Stimulated activated memory B cell treated with anti-CD40 and anti-IgM and Interleukin-4, amounts not matched to agents 10 μg/mL and 1 μg/mL and 100 μg/mL, for 72 hours (primary cell): Measurements from ENCODE around the gene HOXD8.

Source experiments
- ATAC-seq: fragments of 150-1000 bp; cut with Tn5 transposase; 2 replicates; pipeline ENCODE4 v1.10.0; 2021
- H3K27ac Mint-ChIP-seq: one replicate; pipeline ENCODE4 v1.8.0; 2022; ENCODE audit warnings: mild to moderate bottlenecking, mixed read lengths
- H3K27me3 Mint-ChIP-seq: one replicate; pipeline ENCODE4 v1.8.0; 2022; ENCODE audit warnings: mixed read lengths
- H3K36me3 Mint-ChIP-seq: one replicate; pipeline ENCODE4 v1.8.0; 2022; ENCODE audit warnings: mixed read lengths
- H3K4me1 Mint-ChIP-seq: one replicate; pipeline ENCODE4 v1.8.0; 2022; ENCODE audit warnings: mixed read lengths
- H3K4me3 Mint-ChIP-seq: one replicate; pipeline ENCODE4 v1.8.0; 2022; ENCODE audit warnings: mild to moderate bottlenecking, moderate library complexity, mixed read lengths
- H3K9me3 Mint-ChIP-seq: one replicate; pipeline ENCODE4 v1.8.0; 2022; ENCODE audit warnings: mixed read lengths

HOXD8 gene

DNA sequence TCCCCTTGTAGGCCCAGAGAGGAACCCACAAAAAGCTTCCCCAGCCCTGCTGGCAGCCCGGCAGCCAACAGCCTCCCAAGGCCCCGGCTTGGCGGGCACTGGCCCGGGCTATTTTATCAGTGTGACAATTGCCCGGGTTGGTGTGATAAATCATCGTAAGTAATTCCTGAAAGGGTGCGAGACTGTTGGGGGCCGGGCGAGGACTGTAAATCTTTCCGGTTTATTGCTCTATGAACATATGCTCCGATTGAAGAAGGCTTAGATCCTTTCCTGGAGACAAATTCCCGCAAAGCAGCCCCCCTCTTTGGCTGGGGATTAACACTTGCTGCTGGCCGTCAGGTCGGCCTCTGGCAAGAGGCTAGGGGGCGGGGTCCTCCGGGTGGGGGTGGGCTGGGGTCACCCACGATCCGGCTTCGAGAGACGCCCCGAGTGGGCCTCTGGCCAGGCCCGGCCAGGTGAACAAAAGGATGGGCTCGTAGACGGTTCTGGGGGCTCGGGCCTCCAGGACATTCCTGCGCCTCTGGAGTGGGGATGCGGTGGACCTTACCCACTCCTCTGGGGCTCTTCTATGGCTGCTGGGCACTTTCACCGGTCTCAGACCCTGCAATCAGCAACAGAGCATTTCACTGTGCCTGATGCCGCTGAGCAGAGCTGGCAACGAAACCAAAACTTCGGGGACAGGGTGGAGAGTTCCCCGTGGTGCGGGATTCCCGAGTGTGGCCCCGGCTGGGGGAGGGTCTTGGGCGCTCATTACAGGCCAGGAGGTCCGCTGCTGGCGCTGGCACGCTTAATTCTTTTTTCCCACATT is 29.6 kb downstream of the HOXD8 start:
- peaks cover 13% of the 10 kb centered on the region for H3K4me1 Mint-ChIP-seq
- peaks cover 93% of the 10 kb centered on the region for H3K27me3 Mint-ChIP-seq
- H3K9me3 Mint-ChIP-seq = no peaks in the 10 kb centered on the region
- H3K27ac Mint-ChIP-seq = no peak overlapping the region
- H3K4me3 Mint-ChIP-seq = no peak overlapping the region
- no peak for ATAC-seq
- H3K36me3 Mint-ChIP-seq = no peaks in the 10 kb centered on the region

DNA sequence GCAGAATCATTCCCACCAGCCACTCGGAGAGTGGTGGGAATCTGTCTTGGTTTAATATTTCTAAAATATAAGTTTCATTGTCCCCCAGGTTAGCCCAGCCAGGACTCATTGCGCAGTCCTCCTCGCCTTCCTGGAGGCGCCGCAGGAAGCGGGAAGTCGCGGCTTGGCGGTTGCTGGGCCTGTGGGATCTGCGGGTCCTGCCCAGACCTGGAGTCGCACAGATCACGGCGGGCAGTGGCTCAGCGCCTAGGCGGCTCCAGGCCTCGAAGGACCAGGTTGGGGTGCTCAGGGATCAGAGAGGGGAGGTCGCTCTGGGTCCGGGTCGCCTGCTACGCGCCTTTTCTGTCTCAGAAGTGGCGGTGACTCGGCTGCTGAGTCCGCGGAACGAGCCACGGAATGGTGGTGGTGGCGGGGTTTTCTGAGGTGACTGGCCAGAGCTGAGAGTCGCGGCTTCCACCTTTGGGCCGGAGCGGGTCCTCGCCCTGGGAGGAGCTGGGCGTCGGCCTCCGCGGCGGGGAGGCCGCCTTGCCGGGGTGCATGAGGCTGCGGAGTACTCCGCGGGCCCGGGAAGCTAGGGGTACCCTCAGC is 30.3 kb downstream of the HOXD8 start:
- Mint-ChIP-seq H3K4me1 (peaks cover 13% of the 10 kb centered on the region), H3K27me3 (peaks cover 93% of the 10 kb centered on the region), H3K4me3 (no peak overlapping the region), H3K9me3 (peaks cover 2% of the 10 kb centered on the region), H3K36me3 (no peaks in the 10 kb centered on the region), H3K27ac (no peak overlapping the region)
- no peak for ATAC-seq

DNA sequence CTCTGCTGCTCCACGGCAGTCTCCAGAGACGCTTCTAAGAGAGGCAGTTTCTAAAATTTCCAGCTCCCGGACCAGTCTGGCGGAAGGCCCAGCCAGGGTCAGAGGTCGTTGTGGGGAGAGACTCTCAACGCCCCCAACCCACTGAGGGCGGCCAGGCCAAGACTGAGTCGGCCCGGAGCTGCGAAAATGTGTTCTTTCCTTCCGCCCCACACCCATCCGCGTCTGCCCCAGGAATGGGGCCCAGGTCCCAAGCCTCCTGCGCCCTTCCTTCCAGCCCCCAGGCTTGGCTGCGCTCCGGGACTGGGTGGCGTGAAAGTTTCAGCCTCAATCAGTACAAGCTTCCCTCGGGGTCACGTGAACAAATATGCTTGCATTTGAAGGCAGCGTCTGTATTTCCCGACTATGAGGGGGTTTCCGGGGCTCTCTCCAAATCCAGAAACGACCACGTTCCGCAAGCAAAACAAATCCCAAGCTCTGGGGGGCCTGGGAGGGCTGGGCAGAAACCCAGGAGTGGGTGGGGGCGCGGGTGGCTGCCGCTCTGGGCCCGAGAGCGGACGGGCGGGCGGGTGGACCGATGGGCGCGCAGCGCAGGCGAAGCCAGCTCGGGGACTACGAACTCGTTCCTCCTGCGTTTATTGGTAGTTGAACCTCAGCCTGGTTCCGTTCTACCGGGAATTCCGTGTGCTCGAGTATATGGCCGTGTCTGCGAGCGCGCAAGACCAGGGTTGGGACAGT is 30.9 kb downstream of the HOXD8 start:
- peaks cover 93% of the 10 kb centered on the region for H3K27me3 Mint-ChIP-seq
- peaks cover 13% of the 10 kb centered on the region for H3K4me1 Mint-ChIP-seq
- peaks cover 2% of the 10 kb centered on the region for H3K9me3 Mint-ChIP-seq
- H3K27ac Mint-ChIP-seq = no peak overlapping the region
- ATAC-seq = no peak
- H3K36me3 Mint-ChIP-seq = no peaks in the 10 kb centered on the region
- H3K4me3 Mint-ChIP-seq = no peak overlapping the region

DNA sequence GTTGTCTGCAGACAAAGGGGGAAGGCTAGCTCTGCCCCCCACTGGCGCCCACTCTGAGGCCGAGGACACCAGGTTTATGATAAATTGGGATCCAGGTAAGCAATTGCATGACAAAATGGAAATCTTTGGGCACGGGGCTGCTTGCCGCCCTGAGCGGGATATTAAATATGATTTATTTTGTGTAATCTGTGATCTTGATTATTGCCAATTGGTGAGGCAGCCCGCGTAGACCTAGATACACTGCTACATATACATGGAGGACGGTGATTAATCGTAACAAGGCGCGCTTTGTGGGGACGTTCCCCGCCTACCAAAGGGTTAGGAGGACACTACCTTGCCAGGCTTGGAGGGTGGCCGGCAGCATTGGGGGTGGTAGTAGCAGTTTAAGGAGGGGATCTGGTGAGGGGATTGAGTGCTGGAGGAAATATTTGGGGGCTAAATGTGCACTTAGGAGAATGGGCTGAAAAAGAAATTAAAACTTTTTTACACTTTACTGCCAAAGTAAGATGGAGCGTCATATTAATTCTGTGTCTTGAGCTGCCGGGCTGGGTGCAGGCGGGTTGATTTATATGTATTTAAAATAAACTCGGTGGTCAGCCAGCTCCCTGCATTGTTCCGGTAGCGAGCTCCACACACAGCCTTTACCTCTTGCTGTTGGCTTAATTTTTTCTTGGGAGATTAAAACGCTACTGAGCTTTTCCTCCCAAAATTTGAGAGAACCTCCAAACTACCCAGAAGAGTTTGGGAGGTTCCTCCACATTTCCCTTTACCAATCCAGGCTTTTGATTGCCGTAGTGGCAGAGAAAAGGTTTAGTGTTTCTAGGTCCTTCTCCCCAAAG is 31.7 kb downstream of the HOXD8 start:
- Mint-ChIP-seq H3K4me1 (peaks cover 13% of the 10 kb centered on the region), H3K4me3 (no peak overlapping the region)

DNA sequence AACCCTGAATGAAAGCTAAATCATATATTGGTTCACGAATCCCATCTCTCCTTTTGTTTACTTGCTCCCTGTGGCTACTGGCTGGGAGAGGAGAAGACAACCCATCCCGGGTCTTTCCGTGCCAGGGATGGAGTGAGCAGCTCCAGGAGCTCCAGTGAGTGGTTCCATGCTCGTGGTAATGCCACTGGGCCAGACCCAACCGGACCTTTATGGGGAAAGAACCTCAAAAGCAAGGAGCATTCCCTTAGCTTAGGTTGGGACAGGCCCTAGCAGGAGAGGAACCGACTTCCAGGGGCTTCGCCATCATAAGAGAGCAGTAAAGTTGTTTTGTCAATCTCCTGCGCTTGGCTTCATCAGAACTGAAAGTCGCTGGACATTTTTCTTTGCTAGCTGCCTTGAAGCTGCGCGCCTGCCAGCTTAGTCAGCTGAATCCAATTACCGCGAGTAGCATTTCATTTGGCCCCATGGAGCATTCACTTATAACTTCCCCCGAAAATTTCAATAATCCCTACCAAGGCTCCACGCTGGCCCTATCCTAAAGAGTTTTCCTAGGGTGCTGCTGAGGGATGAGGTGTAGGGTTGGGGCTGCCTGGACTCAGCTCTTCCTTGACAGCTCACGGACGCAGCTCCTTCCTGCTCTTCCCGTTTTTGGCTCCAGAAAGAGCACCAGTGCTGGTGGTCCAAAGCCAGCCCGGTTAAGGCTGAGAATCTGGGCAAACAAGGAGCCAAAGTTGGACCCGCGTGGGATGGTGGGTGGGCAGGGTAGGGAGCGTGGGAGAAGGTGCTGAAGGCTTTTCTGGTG is 32.5 kb downstream of the HOXD8 start:
- H3K9me3 Mint-ChIP-seq = peaks cover 2% of the 10 kb centered on the region
- H3K4me3 Mint-ChIP-seq = no peak overlapping the region
- ATAC-seq = no peak
- H3K4me1 Mint-ChIP-seq = peaks cover 13% of the 10 kb centered on the region
- H3K36me3 Mint-ChIP-seq = no peaks in the 10 kb centered on the region
- H3K27ac Mint-ChIP-seq = no peak overlapping the region
- peaks cover 97% of the 10 kb centered on the region for H3K27me3 Mint-ChIP-seq

More for the DNA sequence above, 31.7 kb downstream of the HOXD8 start:
- H3K27me3 Mint-ChIP-seq = peaks cover 93% of the 10 kb centered on the region
- H3K27ac Mint-ChIP-seq = no peak overlapping the region
- H3K9me3 Mint-ChIP-seq = peaks cover 2% of the 10 kb centered on the region
- ATAC-seq = no peak
- H3K36me3 Mint-ChIP-seq = no peaks in the 10 kb centered on the region

DNA sequence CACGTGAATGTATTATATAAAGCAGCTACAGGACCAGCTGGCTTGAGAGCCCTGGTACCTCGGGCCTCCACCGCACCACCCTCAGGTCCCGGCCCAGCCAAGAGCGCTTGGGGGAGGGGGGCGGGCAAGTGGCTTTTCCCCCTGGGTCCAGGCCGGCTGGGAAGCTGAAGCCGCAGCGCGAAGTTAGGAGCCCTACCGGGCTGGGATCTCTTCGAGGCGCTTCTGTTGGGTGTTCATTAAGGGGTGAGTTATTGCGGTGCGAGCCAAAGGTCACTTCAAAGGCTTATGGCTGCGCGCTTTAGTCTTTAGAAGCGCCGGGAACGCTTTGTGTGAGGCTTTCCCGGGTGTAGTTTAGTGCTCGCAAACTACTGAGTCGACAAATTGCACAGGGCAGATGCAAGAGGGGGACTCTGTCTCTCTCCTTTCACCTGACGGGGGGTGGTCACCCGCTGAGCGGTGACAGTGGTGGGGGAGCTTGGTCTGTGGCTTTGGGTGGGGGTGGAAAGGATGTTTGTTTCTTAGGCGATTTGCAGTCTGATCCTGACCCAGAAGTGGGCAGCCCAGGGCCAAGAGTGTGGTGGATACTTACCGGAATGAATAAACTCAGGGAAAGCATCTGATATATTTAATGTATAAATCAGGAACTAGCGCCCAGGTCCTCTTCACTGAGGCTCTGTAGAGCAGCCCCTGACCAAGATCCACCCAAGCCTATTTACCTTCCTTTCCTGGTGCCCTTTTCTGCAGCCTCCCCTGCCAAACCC is 33.6 kb downstream of the HOXD8 start:
- no peaks in the 10 kb centered on the region for H3K36me3 Mint-ChIP-seq
- ATAC-seq = no peak
- H3K4me3 Mint-ChIP-seq = no peak overlapping the region
- H3K27me3 Mint-ChIP-seq = peaks cover 97% of the 10 kb centered on the region
- H3K4me1 Mint-ChIP-seq = peaks cover 5% of the 10 kb centered on the region
- no peak overlapping the region for H3K27ac Mint-ChIP-seq
- H3K9me3 Mint-ChIP-seq = peaks cover 2% of the 10 kb centered on the region

DNA sequence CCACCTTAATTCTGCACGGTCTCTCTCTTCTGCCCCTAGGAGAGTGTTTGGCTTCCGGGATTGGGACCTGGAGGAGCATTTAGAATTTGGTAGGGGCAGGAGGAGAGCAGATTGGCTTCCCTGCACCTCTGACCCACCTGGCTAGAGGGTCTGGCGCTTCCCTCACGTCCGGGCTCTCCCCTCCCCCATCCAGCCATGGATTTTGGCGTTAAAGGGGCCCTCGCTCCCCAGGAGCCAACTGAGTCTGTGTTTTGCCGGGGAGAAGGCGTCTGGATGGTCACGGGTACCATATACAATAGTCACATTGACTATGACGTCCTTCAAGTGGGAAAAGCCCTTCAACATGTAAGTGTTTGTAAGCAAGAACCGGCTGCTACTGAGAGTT is 34.2 kb downstream of the HOXD8 start:
- H3K27ac Mint-ChIP-seq = no peak overlapping the region
- peaks cover 2% of the 10 kb centered on the region for H3K9me3 Mint-ChIP-seq
- H3K27me3 Mint-ChIP-seq = peaks cover 96% of the 10 kb centered on the region
- H3K4me3 Mint-ChIP-seq = no peak overlapping the region
- no peak for ATAC-seq
- H3K36me3 Mint-ChIP-seq = no peaks in the 10 kb centered on the region
- no peaks in the 10 kb centered on the region for H3K4me1 Mint-ChIP-seq

DNA sequence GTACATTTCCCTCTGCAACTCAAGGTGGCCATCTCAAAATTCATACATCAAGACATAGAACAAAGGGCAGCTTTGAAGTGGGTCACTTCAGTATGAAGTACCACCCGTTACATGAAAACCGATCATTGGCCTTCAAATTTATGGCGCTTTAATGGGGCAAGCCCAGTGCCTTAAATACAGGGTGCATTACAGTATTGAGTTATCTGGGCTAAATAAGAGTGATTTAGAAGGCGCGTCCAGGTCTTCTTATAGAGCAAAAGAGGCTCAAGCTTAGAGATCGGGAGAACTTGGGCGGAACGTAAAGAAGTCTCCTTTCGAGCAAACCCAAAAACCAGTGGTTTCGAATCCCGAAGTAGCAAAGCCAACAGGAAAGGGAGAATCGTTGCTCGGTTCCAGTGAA is 34.7 kb downstream of the HOXD8 start:
- no peaks in the 10 kb centered on the region for H3K4me1 Mint-ChIP-seq
- ATAC-seq = no peak
- no peak overlapping the region for H3K4me3 Mint-ChIP-seq
- H3K27me3 Mint-ChIP-seq = peaks cover 96% of the 10 kb centered on the region
- no peak overlapping the region for H3K27ac Mint-ChIP-seq
- H3K9me3 Mint-ChIP-seq = peaks cover 2% of the 10 kb centered on the region
- H3K36me3 Mint-ChIP-seq = no peaks in the 10 kb centered on the region

DNA sequence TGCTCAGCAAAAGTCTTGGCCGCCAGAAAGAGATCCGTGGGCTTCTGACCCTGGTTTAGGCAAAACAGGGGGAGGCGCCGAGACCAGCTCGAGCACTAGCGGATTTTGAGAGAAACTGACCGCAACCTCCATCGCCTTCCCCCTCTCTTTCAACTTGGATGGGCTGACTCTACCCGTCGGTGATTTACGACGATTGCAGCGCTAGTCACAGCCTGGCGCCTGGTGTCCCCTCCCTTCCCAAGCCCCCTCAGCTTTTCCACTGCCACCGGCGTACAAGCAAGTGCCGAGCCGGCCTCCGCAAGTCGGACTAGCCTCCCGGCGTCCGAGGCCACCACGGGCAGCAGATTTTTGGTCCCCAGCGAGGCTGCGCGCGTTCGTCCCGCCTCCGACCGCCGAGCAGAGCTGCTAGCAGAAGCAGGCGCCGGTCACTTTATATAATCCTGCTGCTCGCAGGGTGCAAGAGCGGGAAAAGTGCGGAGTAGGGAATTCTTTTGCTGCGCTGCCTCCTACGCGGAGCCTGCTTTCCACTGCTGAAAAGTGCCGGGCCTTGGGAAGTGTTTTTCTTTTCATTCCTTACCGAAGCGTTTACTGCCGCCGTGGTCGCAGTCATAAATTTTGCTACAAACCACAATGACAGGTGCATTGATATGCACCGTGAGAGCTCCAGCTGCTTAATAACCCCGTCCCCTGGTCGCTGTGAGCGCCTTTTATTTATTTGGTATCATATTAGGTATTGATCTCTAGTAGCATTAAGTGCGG is 35.3 kb downstream of the HOXD8 start:
- Mint-ChIP-seq H3K36me3 (no peaks in the 10 kb centered on the region), H3K27ac (no peak overlapping the region), H3K4me1 (no peaks in the 10 kb centered on the region), H3K9me3 (peaks cover 2% of the 10 kb centered on the region), H3K4me3 (no peak overlapping the region), H3K27me3 (peaks cover 96% of the 10 kb centered on the region)
- no peak for ATAC-seq

DNA sequence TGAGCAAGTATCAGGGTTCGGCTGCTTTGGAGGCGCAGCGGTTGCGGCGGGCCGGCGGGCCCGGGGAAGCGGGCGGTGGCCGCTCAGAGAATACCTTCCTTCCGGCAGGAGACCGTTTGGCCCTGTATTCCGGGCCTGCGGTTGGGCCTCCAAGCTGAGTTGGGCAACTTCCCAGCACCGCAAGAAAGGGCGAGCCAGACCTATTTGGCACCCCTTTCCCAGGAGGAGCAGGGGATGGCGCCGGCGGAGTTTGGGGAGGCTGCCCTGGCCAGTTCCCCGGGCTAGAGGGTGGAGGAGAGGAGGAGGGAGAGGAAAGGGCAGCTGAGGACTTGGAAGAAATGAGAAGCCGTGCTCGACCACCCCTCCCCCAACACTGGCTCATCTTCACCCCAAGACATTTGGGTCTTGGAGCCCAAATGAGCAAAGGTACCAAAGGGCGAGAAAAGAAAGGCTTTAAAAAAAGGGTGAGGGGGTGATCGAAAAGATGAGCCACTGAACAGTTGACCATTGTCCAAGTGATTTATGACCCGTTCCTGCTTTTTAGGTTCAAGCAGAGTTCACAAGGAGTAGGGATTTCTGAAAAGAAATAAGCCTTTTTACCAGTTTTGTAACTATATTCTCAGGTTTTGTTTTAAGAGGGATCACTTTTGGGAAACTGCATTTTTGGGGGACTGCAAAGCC is 36.0 kb downstream of the HOXD8 start:
- Mint-ChIP-seq H3K27me3 (peaks cover 96% of the 10 kb centered on the region), H3K4me1 (no peaks in the 10 kb centered on the region), H3K36me3 (no peaks in the 10 kb centered on the region), H3K4me3 (no peak overlapping the region), H3K27ac (no peak overlapping the region), H3K9me3 (peaks cover 2% of the 10 kb centered on the region)
- ATAC-seq = no peak

DNA sequence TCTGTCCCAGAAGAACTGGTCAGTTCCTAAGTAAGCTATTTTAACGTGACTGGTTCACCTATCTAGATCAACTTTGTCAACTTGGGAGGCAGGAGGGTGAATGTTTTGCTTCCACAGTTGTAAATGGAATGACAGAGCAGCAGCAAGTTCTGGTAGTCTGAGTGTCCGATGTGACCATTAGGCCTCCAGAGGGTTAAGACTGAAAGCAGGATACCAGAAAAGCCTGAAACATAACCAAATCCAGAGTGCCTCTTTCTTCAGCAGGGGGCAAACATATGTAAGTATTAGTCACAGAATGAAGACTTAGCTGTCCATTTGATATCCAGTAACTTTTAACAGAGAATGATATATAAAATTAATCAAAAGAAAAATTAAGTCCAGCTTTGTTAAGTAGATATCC is 36.8 kb downstream of the HOXD8 start:
- Mint-ChIP-seq H3K36me3 (no peaks in the 10 kb centered on the region), H3K27ac (no peak overlapping the region), H3K4me3 (no peak overlapping the region), H3K9me3 (peaks cover 2% of the 10 kb centered on the region), H3K27me3 (peaks cover 96% of the 10 kb centered on the region), H3K4me1 (no peaks in the 10 kb centered on the region)
- no peak for ATAC-seq

DNA sequence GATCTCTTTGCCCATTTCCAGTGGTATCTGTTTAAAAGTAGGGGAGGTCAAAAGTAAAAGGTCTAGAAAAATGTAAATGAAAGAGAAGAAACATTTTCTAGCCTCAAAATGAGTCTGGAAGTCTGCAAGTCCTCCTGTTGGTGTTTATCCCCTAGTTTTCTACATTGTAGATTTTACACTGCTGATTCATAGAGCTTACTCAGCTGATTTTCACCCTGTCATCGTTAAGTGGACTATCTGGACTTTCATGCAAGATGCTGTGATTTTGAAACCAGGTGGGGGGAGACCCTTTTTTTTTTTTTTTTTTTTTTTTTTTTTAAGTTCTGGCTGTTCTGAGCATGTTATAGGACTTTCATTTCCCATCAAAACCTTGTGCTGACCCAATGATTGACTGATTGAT is 37.9 kb downstream of the HOXD8 start:
- no peak for ATAC-seq
- Mint-ChIP-seq H3K4me1 (peaks cover 6% of the 10 kb centered on the region), H3K36me3 (no peaks in the 10 kb centered on the region), H3K4me3 (no peak overlapping the region), H3K27ac (no peak overlapping the region), H3K9me3 (peaks cover 2% of the 10 kb centered on the region), H3K27me3 (peaks cover 96% of the 10 kb centered on the region)

DNA sequence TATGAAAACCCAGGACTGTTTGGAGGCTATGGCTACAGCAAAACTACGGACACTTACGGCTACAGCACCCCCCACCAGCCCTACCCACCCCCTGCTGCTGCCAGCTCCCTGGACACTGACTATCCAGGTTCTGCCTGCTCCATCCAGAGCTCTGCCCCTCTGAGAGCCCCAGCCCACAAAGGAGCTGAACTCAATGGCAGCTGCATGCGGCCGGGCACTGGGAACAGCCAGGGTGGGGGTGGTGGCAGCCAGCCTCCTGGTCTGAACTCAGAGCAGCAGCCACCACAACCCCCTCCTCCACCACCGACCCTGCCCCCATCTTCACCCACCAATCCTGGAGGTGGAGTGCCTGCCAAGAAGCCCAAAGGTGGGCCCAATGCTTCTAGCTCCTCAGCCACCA is 39.7 kb downstream of the HOXD8 start:
- Mint-ChIP-seq H3K4me3 (no peak overlapping the region), H3K4me1 (peaks cover 6% of the 10 kb centered on the region)

More for the DNA sequence above, 39.7 kb downstream of the HOXD8 start:
- peaks cover 1% of the 10 kb centered on the region for H3K9me3 Mint-ChIP-seq
- no peak for ATAC-seq
- no peaks in the 10 kb centered on the region for H3K36me3 Mint-ChIP-seq
- H3K27ac Mint-ChIP-seq = no peak overlapping the region
- H3K27me3 Mint-ChIP-seq = peaks cover 96% of the 10 kb centered on the region
